SHP77 (cell line): Measurements from ENCODE around the gene NETO1.

ENCODE experiments used
- DNase-seq, 2 experiments: peaks; one replicate each; lab custom pipeline; 2025; lab: John Stamatoyannopoulos, UW

NETO1 gene

GRCh38 chr18:72846736-72847533 lies 20.9 kb downstream of the NETO1 start:
- DNase-seq: no peak

- no peak for DNase-seq
Observed at GRCh38 chr18:72843743-72844142, 24.0 kb downstream of the NETO1 start.

GRCh38 chr18:72840109-72840508 lies 27.7 kb downstream of the NETO1 start:
- DNase-seq: no peak

GRCh38 chr18:72834731-72835130 lies 33.1 kb downstream of the NETO1 start:
- DNase-seq: no peak

GRCh38 chr18:72833471-72833870 lies 34.3 kb downstream of the NETO1 start:
- no peak for DNase-seq

GRCh38 chr18:72830109-72830508 lies 37.7 kb downstream of the NETO1 start:
- DNase-seq: peak in 1 of 2 experiments; percentile 47

GRCh38 chr18:72828601-72829000 lies 39.2 kb downstream of the NETO1 start:
- DNase-seq: no peak

GRCh38 chr18:72826736-72827135 lies 41.1 kb downstream of the NETO1 start:
- no peak for DNase-seq

GRCh38 chr18:72823345-72823744 lies 44.4 kb downstream of the NETO1 start:
- DNase-seq: no peak

GRCh38 chr18:72822202-72822601 lies 45.6 kb downstream of the NETO1 start:
- no peak for DNase-seq

GRCh38 chr18:72820571-72820970 lies 47.2 kb downstream of the NETO1 start:
- no peak for DNase-seq

- DNase-seq: no peak
Observed at GRCh38 chr18:72819050-72819449, 48.7 kb downstream of the NETO1 start.

GRCh38 chr18:72811047-72811446 lies 56.7 kb downstream of the NETO1 start:
- DNase-seq: peak; percentile 89 to 90

- DNase-seq: no peak
Observed at GRCh38 chr18:72808680-72809079, 59.1 kb downstream of the NETO1 start.

- DNase-seq: no peak
Observed at GRCh38 chr18:72799106-72799505, 68.7 kb downstream of the NETO1 start.

GRCh38 chr18:72783530-72783929 lies 84.3 kb downstream of the NETO1 start:
- DNase-seq: no peak

GRCh38 chr18:72774914-72775313 lies 92.9 kb downstream of the NETO1 start:
- no peak for DNase-seq

- no peak for DNase-seq
Observed at GRCh38 chr18:72772916-72773315, 94.9 kb downstream of the NETO1 start.

- no peak for DNase-seq
Observed at GRCh38 chr18:72768681-72769229, 99.0 kb downstream of the NETO1 start.

GRCh38 chr18:72762515-72763122 lies 105.2 kb downstream of the NETO1 start:
- DNase-seq: peak; percentile 30 to 76

GRCh38 chr18:72752220-72752619 lies 115.6 kb downstream of the NETO1 start:
- DNase-seq: no peak

- DNase-seq: no peak
Observed at GRCh38 chr18:72742002-72742401, 125.8 kb downstream of the NETO1 start.

GRCh38 chr18:72738136-72738535 lies 129.7 kb downstream of the NETO1 start:
- no peak for DNase-seq
